ENCODE data around the gene NFYC.

NFYC gene

GRCh38 chr1:40691538-40692428 is at the start of gene NFYC:
NFYC (plus strand) TSS chr1:40691704; CDS start chr1:40738844, 47,140 bp downstream.
- DNase-seq, result peak; percentile 95

GRCh38 chr1:40645118-40645680 is 46.3 kb upstream of the NFYC start:
- DNase-seq, result no peak

GRCh38 chr1:40646315-40646714 is 45.2 kb upstream of the NFYC start:
- no peak for DNase-seq

- no peak for DNase-seq
These were observed 43.3 kb upstream of the NFYC start for GRCh38 chr1:40648200-40648599.

GRCh38 chr1:40648928-40649591 is 42.4 kb upstream of the NFYC start:
- DNase-seq, result no peak

GRCh38 chr1:40649592-40649930 is 41.9 kb upstream of the NFYC start:
- DNase-seq, result no peak

GRCh38 chr1:40650075-40650474 is 41.4 kb upstream of the NFYC start:
- peak; percentile 15 for DNase-seq

- no peak for DNase-seq
These were observed 40.2 kb upstream of the NFYC start for GRCh38 chr1:40651138-40651857.

GRCh38 chr1:40652468-40652867 is 39.0 kb upstream of the NFYC start:
- DNase-seq, result no peak

- DNase-seq, result no peak
These were observed 38.5 kb upstream of the NFYC start for GRCh38 chr1:40652979-40653378.

GRCh38 chr1:40653851-40654537 is 37.5 kb upstream of the NFYC start:
- no peak for DNase-seq

- no peak for DNase-seq
These were observed 34.5 kb upstream of the NFYC start for GRCh38 chr1:40657046-40657445.

GRCh38 chr1:40658751-40659648 is 32.5 kb upstream of the NFYC start:
- no peak for DNase-seq

- DNase-seq, result no peak
These were observed 31.9 kb upstream of the NFYC start for GRCh38 chr1:40659649-40659947.

- no peak for DNase-seq
These were observed 29.8 kb upstream of the NFYC start for GRCh38 chr1:40661678-40662077.

- no peak for DNase-seq
These were observed 29.4 kb upstream of the NFYC start for GRCh38 chr1:40662151-40662550.

- DNase-seq, result peak; percentile 11
These were observed 28.6 kb upstream of the NFYC start for GRCh38 chr1:40662864-40663263.

- DNase-seq, result no peak
These were observed 28.0 kb upstream of the NFYC start for GRCh38 chr1:40663324-40664166.

GRCh38 chr1:40664167-40664537 is 27.4 kb upstream of the NFYC start:
- no peak for DNase-seq

- DNase-seq, result no peak
These were observed 26.7 kb upstream of the NFYC start for GRCh38 chr1:40664791-40665190.

Data from CD4-positive, alpha-beta T cell treated with Interleukin-17A for 4 hours (primary cell).